HL-60 (cell line): ENCODE results near the gene CRX.
"Not testable (repeated sequence)": the region's sequence is repeated elsewhere in the genome, so short reads cannot be mapped to it uniquely, and the experiment has no call there.

Source experiments
- DNase-seq, 2 experiments: peaks; one replicate each; pipeline ENCODE4 v3.0.0-alpha.2; 2010 to 2020; ENCODE audit warnings: low read depth in 1 of 2, low spot score in 1 of 2
- H3K27ac ChIP-seq: fragments of 250-450 bp; sonication (Bioruptor Pico); replicated peaks from 2 replicates; pipeline ENCODE4 v1.5.1; 2020; ENCODE audit warnings: mild to moderate bottlenecking, moderate library complexity
- H3K27me3 ChIP-seq: fragments of 250-450 bp; sonication (Bioruptor Pico); 2 replicates; pipeline ENCODE4 v1.5.1; 2021; ENCODE audit warnings: mild to moderate bottlenecking, moderate library complexity; ENCODE audit not compliant: insufficient read depth, poor library complexity, severe bottlenecking
- H3K4me3 ChIP-seq: replicated peaks from 2 replicates; pipeline ENCODE4 v1.5.1; 2011; ENCODE audit warnings: mild to moderate bottlenecking, control low read depth, low read length; ENCODE audit not compliant: insufficient read depth
- GABPA ChIP-seq: IDR thresholded peaks from 2 replicates; pipeline ENCODE4 v1.6.1; 2012; ENCODE audit warnings: low read depth
- POLR2AphosphoS5 ChIP-seq: IDR thresholded peaks from 2 replicates; pipeline ENCODE4 v1.6.1; 2012; ENCODE audit warnings: low read depth
- SPI1 ChIP-seq: IDR thresholded peaks from 2 replicates; pipeline ENCODE4 v1.6.1; 2012; ENCODE audit warnings: low read depth, mild to moderate bottlenecking, borderline replicate concordance
- TF ChIP-seq, protein P1 (sequence below): IDR thresholded peaks from 2 replicates; pipeline ENCODE4 v1.6.1; 2012; ENCODE audit warnings: low read depth; ENCODE audit not compliant: insufficient replicate concordance
- TF ChIP-seq, protein P2 (sequence below): IDR thresholded peaks from one replicate; pipeline ENCODE4 v1.5.1; 2011; ENCODE audit warnings: low read length, control low read depth, inconsistent platforms; ENCODE audit not compliant: insufficient read depth

The CRX gene

DNA sequence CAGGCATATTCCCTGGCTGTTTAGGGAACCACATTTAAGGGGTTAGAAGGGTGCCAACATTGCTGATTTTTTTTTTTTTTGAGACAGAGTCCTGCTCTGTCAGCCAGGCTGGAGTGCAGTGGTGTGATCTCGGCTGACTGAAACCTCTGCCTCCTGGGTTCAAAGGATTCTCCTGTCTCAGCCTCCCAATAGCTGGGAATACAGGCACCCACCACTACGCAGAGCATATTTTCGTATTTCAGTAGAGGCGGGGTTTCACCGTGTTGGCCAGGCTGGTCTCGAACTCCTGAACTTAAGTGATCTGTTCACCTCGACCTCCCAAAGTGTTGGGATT, 7.8 kb upstream of the CRX start:
- TF ChIP-seq SPI1 (no peak), POLR2AphosphoS5 (no peak), GABPA (no peak)
- TF ChIP-seq, protein P1, sequence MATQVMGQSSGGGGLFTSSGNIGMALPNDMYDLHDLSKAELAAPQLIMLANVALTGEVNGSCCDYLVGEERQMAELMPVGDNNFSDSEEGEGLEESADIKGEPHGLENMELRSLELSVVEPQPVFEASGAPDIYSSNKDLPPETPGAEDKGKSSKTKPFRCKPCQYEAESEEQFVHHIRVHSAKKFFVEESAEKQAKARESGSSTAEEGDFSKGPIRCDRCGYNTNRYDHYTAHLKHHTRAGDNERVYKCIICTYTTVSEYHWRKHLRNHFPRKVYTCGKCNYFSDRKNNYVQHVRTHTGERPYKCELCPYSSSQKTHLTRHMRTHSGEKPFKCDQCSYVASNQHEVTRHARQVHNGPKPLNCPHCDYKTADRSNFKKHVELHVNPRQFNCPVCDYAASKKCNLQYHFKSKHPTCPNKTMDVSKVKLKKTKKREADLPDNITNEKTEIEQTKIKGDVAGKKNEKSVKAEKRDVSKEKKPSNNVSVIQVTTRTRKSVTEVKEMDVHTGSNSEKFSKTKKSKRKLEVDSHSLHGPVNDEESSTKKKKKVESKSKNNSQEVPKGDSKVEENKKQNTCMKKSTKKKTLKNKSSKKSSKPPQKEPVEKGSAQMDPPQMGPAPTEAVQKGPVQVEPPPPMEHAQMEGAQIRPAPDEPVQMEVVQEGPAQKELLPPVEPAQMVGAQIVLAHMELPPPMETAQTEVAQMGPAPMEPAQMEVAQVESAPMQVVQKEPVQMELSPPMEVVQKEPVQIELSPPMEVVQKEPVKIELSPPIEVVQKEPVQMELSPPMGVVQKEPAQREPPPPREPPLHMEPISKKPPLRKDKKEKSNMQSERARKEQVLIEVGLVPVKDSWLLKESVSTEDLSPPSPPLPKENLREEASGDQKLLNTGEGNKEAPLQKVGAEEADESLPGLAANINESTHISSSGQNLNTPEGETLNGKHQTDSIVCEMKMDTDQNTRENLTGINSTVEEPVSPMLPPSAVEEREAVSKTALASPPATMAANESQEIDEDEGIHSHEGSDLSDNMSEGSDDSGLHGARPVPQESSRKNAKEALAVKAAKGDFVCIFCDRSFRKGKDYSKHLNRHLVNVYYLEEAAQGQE = no peak
- TF ChIP-seq, protein P2, sequence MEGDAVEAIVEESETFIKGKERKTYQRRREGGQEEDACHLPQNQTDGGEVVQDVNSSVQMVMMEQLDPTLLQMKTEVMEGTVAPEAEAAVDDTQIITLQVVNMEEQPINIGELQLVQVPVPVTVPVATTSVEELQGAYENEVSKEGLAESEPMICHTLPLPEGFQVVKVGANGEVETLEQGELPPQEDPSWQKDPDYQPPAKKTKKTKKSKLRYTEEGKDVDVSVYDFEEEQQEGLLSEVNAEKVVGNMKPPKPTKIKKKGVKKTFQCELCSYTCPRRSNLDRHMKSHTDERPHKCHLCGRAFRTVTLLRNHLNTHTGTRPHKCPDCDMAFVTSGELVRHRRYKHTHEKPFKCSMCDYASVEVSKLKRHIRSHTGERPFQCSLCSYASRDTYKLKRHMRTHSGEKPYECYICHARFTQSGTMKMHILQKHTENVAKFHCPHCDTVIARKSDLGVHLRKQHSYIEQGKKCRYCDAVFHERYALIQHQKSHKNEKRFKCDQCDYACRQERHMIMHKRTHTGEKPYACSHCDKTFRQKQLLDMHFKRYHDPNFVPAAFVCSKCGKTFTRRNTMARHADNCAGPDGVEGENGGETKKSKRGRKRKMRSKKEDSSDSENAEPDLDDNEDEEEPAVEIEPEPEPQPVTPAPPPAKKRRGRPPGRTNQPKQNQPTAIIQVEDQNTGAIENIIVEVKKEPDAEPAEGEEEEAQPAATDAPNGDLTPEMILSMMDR = no peak
- Histone ChIP-seq H3K4me3 (no peak overlapping the region), H3K27ac (no peak overlapping the region), H3K27me3 (no peaks in the 10 kb centered on the region)
- DNase-seq = no peak

DNA sequence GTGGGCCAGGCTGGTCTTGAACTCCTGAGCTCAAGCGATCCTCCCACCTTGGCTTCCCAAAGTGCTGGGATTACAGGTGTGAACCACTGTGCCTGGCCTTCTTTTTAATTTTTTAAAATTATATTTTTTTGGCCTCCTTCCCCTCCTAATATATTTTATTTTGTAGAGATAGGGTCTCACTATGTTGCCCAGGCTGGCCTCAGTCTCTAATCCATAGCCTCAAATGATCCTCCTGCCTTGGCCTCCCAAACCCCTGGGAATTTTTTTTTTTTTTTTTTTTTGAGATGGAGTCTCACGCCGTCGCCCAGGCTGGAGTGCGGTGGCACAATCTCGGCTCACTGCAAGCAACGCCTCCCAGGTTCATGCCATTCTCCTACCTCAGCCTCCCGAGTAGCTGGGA, 5.5 kb upstream of the CRX start:
- not testable (repeated sequence) for H3K4me3 ChIP-seq, DNase-seq, H3K27me3 ChIP-seq, H3K27ac ChIP-seq

DNA sequence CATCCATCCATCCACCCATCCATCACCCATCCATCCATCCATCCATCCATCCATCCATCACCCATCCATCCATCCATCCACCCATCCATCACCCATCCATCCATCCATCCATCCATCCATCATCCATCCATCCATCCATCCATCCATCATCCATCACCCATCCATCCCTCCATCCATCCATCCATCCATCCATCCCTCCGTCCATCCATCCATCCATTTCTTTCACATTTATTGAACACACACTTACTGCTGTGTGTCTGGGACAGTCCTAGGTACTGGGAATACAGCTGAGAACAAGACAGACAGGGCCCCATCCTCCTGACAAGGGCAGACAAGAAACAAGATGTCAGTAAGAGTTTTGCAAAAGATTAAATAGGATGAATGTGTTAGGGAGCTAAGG, 3.5 kb upstream of the CRX start:
- H3K27me3 ChIP-seq = not testable (repeated sequence)

DNA sequence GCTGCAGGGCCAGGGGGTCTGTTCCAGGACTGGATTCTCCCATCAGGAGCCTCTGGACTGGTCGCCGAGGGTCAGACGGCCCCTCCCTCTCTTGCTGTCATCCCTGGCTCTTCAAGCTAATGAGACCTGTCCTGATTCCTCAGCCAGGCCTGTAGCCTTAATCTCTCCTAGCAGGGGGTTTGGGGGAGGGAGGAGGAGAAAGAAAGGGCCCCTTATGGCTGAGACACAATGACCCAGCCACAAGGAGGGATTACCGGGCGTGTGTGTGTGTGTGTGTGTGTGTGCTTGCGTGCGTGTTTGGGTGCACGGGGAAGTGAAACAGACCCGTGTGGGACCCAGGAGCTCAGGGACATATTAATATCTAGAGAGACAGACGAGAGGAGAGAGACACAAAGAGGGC, 1.9 kb upstream of the CRX start:
- no peak for DNase-seq
- TF ChIP-seq, protein P1 = no peak
- no peak for TF ChIP-seq SPI1
- no peak for TF ChIP-seq GABPA
- TF ChIP-seq, protein P2 = no peak
- Histone ChIP-seq H3K27me3 (peaks cover 8% of the 10 kb centered on the region), H3K27ac (no peak overlapping the region), H3K4me3 (no peak overlapping the region)

More for the DNA sequence above, 3.5 kb upstream of the CRX start:
- H3K27ac ChIP-seq, DNase-seq, H3K4me3 ChIP-seq: not testable (repeated sequence)

DNA sequence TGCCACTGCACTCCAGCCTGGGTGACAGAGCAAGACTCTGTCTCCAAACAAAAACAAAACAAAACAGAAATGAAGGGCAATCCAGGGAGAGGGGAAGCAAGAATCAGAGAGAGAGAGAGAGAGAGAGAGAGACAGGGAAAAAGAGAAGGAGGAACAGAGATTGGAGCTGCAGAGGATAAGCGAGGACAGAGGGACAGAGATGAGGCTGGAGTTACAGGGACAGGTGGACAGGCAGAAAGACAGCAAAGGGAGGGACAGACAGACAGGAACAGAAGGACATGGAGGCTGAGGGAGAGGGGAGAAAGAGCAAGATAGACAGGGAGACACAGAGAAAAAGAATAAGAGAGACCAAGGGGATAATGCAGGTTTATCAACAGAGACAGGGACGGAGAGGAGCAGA, 1.3 kb upstream of the CRX start:
- DNase-seq = no peak
- H3K27me3 ChIP-seq = peaks cover 8% of the 10 kb centered on the region
- no peak overlapping the region for H3K4me3 ChIP-seq
- TF ChIP-seq, protein P1 = no peak
- no peak for TF ChIP-seq GABPA
- TF ChIP-seq, protein P2 = no peak
- TF ChIP-seq SPI1 = no peak
- no peak for TF ChIP-seq POLR2AphosphoS5
- H3K27ac ChIP-seq = no peak overlapping the region
